Activated gamma-delta T cell treated with Interleukin-2 at 50 U/mL for 16 hours (primary cell): ENCODE results near the gene DSG2.

Experiments
- DNase-seq: peaks from one replicate; pipeline ENCODE4 v3.0.0-alpha.2; 2020

Gene DSG2

GRCh38 chr18:31558567-31558966 lies 60.6 kb downstream of the DSG2 start:
- DNase-seq = no peak

GRCh38 chr18:31562726-31563125 lies 64.7 kb downstream of the DSG2 start:
- no peak for DNase-seq

GRCh38 chr18:31563778-31564177 lies 65.8 kb downstream of the DSG2 start:
- no peak for DNase-seq

GRCh38 chr18:31565345-31565744 lies 67.4 kb downstream of the DSG2 start:
- DNase-seq = no peak

- no peak for DNase-seq
Observed at GRCh38 chr18:31565782-31566512, 68.0 kb downstream of the DSG2 start.

- DNase-seq = no peak
Observed at GRCh38 chr18:31566576-31567306, 68.8 kb downstream of the DSG2 start.

GRCh38 chr18:31572368-31572767 lies 74.4 kb downstream of the DSG2 start:
- no peak for DNase-seq

- DNase-seq = no peak
Observed at GRCh38 chr18:31573051-31573450, 75.1 kb downstream of the DSG2 start.

- no peak for DNase-seq
Observed at GRCh38 chr18:31574359-31574758, 76.4 kb downstream of the DSG2 start.

- no peak for DNase-seq
Observed at GRCh38 chr18:31575515-31576257, 77.7 kb downstream of the DSG2 start.

GRCh38 chr18:31576670-31577069 lies 78.7 kb downstream of the DSG2 start:
- no peak for DNase-seq

GRCh38 chr18:31577195-31577594 lies 79.2 kb downstream of the DSG2 start:
- no peak for DNase-seq

- DNase-seq = no peak
Observed at GRCh38 chr18:31578126-31578525, 80.1 kb downstream of the DSG2 start.

- DNase-seq = no peak
Observed at GRCh38 chr18:31579375-31579774, 81.4 kb downstream of the DSG2 start.

GRCh38 chr18:31581498-31582197 lies 83.7 kb downstream of the DSG2 start:
- no peak for DNase-seq

GRCh38 chr18:31583185-31583854 lies 85.3 kb downstream of the DSG2 start:
- DNase-seq = no peak

GRCh38 chr18:31585991-31586390 lies 88.0 kb downstream of the DSG2 start:
- no peak for DNase-seq

- DNase-seq = no peak
Observed at GRCh38 chr18:31586616-31587015, 88.6 kb downstream of the DSG2 start.

- no peak for DNase-seq
Observed at GRCh38 chr18:31587529-31587928, 89.6 kb downstream of the DSG2 start.

- no peak for DNase-seq
Observed at GRCh38 chr18:31590570-31590969, 92.6 kb downstream of the DSG2 start.

GRCh38 chr18:31591113-31591512 lies 93.1 kb downstream of the DSG2 start:
- no peak for DNase-seq

GRCh38 chr18:31591628-31592027 lies 93.7 kb downstream of the DSG2 start, which contains the start of gene TTR:
Gene TTR, plus strand, starts transcription at chr18:31591877. Its CDS starts 26 bp downstream, at chr18:31591903.
- DNase-seq = no peak
